GM23338 (cell line): ENCODE results near the gene RASA3.

ENCODE experiments used
- CREB1 ChIP-seq: fragments of 250-450 bp; sonication (Bioruptor Pico); IDR thresholded peaks from 2 replicates; pipeline ENCODE4 v1.5.0; 2020; ENCODE audit warnings: low read depth, mild to moderate bottlenecking, moderate library complexity
- EZH2 ChIP-seq: fragments of 200-600 bp; sonication (generic); IDR thresholded peaks from one replicate; pipeline ENCODE4 v1.8.0; 2017; ENCODE audit warnings: antibody characterized with exemption, mild to moderate bottlenecking, low read depth; ENCODE audit not compliant: unreplicated experiment
- EZH2phosphoT487 ChIP-seq: fragments of 200-600 bp; sonication (generic); IDR thresholded peaks from one replicate; pipeline ENCODE4 v1.8.1; 2018; ENCODE audit warnings: antibody characterized with exemption; ENCODE audit not compliant: unreplicated experiment
- JUNB ChIP-seq: IDR thresholded peaks from one replicate; pipeline ENCODE4 v1.6.1; 2016; ENCODE audit warnings: antibody characterized with exemption; ENCODE audit not compliant: unreplicated experiment
- NANOG ChIP-seq: IDR thresholded peaks from 2 replicates; pipeline ENCODE4 v1.6.1; 2016; ENCODE audit warnings: antibody characterized with exemption, borderline replicate concordance
- POLR2AphosphoS5 ChIP-seq: IDR thresholded peaks from 2 replicates; pipeline ENCODE4 v1.6.1; 2016; ENCODE audit warnings: antibody characterized with exemption, low read depth
- STAT1 ChIP-seq: IDR thresholded peaks from one replicate; pipeline ENCODE4 v1.6.1; 2016; ENCODE audit warnings: antibody characterized with exemption; ENCODE audit not compliant: unreplicated experiment
- ZNF114 ChIP-seq: fragments of 250-450 bp; sonication (Bioruptor Pico); IDR thresholded peaks from 2 replicates; pipeline ENCODE4 v1.5.0; 2020; ENCODE audit warnings: mild to moderate bottlenecking, moderate library complexity
- TF ChIP-seq, protein P1 (sequence below), 2 experiments: fragments of 200-600 bp in 1 of 2; sonication (generic) in 1 of 2; conservative IDR thresholded peaks; 2 replicates each; pipeline versions ENCODE4 v1.5.1 to v1.6.1; 2016 to 2017; ENCODE audit warnings: antibody characterized with exemption in 2 of 2, low read depth in 2 of 2, mild to moderate bottlenecking in 2 of 2, moderate library complexity in 1 of 2
- TF ChIP-seq, protein P2 (sequence below): IDR thresholded peaks from one replicate; pipeline ENCODE4 v1.6.1; 2018; ENCODE audit warnings: antibody characterized with exemption; ENCODE audit not compliant: unreplicated experiment
- TF ChIP-seq, protein P3 (sequence below): IDR thresholded peaks from 2 replicates; pipeline ENCODE4 v1.6.1; 2016; ENCODE audit warnings: antibody characterized with exemption
- TF ChIP-seq, protein P4 (sequence below): fragments of 250-450 bp; sonication (Bioruptor Pico); IDR thresholded peaks from 2 replicates; pipeline ENCODE4 v1.5.0; 2020; ENCODE audit warnings: mild to moderate bottlenecking, moderate library complexity

- TF ChIP-seq, protein P1, sequence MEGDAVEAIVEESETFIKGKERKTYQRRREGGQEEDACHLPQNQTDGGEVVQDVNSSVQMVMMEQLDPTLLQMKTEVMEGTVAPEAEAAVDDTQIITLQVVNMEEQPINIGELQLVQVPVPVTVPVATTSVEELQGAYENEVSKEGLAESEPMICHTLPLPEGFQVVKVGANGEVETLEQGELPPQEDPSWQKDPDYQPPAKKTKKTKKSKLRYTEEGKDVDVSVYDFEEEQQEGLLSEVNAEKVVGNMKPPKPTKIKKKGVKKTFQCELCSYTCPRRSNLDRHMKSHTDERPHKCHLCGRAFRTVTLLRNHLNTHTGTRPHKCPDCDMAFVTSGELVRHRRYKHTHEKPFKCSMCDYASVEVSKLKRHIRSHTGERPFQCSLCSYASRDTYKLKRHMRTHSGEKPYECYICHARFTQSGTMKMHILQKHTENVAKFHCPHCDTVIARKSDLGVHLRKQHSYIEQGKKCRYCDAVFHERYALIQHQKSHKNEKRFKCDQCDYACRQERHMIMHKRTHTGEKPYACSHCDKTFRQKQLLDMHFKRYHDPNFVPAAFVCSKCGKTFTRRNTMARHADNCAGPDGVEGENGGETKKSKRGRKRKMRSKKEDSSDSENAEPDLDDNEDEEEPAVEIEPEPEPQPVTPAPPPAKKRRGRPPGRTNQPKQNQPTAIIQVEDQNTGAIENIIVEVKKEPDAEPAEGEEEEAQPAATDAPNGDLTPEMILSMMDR (conservative IDR thresholded peaks at IDR 0.05; ENCODE audit: low read depth in 2 of 2), result no peak
- no peak for TF ChIP-seq EZH2
- no peak for TF ChIP-seq NANOG
- TF ChIP-seq, protein P2, sequence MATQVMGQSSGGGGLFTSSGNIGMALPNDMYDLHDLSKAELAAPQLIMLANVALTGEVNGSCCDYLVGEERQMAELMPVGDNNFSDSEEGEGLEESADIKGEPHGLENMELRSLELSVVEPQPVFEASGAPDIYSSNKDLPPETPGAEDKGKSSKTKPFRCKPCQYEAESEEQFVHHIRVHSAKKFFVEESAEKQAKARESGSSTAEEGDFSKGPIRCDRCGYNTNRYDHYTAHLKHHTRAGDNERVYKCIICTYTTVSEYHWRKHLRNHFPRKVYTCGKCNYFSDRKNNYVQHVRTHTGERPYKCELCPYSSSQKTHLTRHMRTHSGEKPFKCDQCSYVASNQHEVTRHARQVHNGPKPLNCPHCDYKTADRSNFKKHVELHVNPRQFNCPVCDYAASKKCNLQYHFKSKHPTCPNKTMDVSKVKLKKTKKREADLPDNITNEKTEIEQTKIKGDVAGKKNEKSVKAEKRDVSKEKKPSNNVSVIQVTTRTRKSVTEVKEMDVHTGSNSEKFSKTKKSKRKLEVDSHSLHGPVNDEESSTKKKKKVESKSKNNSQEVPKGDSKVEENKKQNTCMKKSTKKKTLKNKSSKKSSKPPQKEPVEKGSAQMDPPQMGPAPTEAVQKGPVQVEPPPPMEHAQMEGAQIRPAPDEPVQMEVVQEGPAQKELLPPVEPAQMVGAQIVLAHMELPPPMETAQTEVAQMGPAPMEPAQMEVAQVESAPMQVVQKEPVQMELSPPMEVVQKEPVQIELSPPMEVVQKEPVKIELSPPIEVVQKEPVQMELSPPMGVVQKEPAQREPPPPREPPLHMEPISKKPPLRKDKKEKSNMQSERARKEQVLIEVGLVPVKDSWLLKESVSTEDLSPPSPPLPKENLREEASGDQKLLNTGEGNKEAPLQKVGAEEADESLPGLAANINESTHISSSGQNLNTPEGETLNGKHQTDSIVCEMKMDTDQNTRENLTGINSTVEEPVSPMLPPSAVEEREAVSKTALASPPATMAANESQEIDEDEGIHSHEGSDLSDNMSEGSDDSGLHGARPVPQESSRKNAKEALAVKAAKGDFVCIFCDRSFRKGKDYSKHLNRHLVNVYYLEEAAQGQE, result no peak
- no peak for TF ChIP-seq EZH2phosphoT487
- TF ChIP-seq JUNB, result no peak
- TF ChIP-seq, protein P3, sequence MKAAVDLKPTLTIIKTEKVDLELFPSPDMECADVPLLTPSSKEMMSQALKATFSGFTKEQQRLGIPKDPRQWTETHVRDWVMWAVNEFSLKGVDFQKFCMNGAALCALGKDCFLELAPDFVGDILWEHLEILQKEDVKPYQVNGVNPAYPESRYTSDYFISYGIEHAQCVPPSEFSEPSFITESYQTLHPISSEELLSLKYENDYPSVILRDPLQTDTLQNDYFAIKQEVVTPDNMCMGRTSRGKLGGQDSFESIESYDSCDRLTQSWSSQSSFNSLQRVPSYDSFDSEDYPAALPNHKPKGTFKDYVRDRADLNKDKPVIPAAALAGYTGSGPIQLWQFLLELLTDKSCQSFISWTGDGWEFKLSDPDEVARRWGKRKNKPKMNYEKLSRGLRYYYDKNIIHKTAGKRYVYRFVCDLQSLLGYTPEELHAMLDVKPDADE, result no peak
- TF ChIP-seq CREB1, result no peak
- TF ChIP-seq ZNF114, result no peak
- no peak for TF ChIP-seq POLR2AphosphoS5
- TF ChIP-seq, protein P4, sequence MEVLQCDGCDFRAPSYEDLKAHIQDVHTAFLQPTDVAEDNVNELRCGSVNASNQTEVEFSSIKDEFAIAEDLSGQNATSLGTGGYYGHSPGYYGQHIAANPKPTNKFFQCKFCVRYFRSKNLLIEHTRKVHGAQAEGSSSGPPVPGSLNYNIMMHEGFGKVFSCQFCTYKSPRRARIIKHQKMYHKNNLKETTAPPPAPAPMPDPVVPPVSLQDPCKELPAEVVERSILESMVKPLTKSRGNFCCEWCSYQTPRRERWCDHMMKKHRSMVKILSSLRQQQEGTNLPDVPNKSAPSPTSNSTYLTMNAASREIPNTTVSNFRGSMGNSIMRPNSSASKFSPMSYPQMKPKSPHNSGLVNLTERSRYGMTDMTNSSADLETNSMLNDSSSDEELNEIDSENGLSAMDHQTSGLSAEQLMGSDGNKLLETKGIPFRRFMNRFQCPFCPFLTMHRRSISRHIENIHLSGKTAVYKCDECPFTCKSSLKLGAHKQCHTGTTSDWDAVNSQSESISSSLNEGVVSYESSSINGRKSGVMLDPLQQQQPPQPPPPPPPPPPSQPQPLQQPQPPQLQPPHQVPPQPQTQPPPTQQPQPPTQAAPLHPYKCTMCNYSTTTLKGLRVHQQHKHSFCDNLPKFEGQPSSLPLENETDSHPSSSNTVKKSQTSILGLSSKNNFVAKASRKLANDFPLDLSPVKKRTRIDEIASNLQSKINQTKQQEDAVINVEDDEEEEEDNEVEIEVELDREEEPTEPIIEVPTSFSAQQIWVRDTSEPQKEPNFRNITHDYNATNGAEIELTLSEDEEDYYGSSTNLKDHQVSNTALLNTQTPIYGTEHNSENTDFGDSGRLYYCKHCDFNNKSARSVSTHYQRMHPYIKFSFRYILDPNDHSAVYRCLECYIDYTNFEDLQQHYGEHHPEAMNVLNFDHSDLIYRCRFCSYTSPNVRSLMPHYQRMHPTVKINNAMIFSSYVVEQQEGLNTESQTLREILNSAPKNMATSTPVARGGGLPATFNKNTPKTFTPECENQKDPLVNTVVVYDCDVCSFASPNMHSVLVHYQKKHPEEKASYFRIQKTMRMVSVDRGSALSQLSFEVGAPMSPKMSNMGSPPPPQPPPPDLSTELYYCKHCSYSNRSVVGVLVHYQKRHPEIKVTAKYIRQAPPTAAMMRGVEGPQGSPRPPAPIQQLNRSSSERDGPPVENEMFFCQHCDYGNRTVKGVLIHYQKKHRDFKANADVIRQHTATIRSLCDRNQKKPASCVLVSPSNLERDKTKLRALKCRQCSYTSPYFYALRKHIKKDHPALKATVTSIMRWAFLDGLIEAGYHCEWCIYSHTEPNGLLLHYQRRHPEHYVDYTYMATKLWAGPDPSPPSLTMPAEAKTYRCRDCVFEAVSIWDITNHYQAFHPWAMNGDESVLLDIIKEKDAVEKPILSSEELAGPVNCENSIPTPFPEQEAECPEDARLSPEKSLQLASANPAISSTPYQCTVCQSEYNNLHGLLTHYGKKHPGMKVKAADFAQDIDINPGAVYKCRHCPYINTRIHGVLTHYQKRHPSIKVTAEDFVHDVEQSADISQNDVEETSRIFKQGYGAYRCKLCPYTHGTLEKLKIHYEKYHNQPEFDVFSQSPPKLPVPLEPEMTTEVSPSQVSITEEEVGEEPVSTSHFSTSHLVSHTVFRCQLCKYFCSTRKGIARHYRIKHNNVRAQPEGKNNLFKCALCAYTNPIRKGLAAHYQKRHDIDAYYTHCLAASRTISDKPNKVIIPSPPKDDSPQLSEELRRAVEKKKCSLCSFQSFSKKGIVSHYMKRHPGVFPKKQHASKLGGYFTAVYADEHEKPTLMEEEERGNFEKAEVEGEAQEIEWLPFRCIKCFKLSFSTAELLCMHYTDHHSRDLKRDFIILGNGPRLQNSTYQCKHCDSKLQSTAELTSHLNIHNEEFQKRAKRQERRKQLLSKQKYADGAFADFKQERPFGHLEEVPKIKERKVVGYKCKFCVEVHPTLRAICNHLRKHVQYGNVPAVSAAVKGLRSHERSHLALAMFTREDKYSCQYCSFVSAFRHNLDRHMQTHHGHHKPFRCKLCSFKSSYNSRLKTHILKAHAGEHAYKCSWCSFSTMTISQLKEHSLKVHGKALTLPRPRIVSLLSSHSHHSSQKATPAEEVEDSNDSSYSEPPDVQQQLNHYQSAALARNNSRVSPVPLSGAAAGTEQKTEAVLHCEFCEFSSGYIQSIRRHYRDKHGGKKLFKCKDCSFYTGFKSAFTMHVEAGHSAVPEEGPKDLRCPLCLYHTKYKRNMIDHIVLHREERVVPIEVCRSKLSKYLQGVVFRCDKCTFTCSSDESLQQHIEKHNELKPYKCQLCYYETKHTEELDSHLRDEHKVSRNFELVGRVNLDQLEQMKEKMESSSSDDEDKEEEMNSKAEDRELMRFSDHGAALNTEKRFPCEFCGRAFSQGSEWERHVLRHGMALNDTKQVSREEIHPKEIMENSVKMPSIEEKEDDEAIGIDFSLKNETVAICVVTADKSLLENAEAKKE (CRISPR knock-in tag), result no peak
- TF ChIP-seq STAT1, result no peak
Measured at GRCh38 chr13:114082849-114083645, 49.4 kb downstream of the RASA3 start.
